ENCODE data around the gene MOSMO.

GRCh38 chr16:22006636-22007035 lies 1.3 kb upstream of the MOSMO start:
- no peak for TF ChIP-seq ZFX (IDR thresholded peaks at IDR 0.05; ENCODE audit: borderline replicate concordance)
- TF ChIP-seq, protein P1, sequence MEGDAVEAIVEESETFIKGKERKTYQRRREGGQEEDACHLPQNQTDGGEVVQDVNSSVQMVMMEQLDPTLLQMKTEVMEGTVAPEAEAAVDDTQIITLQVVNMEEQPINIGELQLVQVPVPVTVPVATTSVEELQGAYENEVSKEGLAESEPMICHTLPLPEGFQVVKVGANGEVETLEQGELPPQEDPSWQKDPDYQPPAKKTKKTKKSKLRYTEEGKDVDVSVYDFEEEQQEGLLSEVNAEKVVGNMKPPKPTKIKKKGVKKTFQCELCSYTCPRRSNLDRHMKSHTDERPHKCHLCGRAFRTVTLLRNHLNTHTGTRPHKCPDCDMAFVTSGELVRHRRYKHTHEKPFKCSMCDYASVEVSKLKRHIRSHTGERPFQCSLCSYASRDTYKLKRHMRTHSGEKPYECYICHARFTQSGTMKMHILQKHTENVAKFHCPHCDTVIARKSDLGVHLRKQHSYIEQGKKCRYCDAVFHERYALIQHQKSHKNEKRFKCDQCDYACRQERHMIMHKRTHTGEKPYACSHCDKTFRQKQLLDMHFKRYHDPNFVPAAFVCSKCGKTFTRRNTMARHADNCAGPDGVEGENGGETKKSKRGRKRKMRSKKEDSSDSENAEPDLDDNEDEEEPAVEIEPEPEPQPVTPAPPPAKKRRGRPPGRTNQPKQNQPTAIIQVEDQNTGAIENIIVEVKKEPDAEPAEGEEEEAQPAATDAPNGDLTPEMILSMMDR (IDR thresholded peaks at IDR 0.05), result no peak

Measured in 22Rv1 (cell line).